ENCODE results near the gene SLC35F1.

DNA sequence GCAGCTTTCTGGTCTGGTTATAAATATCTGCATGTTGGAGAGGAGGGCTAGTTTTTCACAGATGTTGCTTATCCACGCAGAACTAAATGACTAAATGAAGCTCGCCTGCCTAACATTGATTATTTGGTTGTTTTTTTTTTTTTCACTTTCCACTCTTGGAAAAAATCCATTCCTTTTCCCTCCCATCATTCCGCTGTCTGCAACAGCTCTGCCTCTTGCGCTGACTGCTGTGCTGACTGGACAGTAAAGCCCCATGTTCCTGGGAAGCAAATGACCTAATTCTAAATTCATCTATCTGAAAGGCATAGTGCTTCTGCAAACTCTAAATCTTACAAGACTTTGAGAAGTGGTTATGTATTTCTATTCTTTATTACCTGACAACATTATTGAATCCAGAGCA is 385.5 kb downstream of the SLC35F1 start:
- TF ChIP-seq POLR2A (IDR thresholded peaks at IDR 0.05), result no peak
- TF ChIP-seq, protein P1, sequence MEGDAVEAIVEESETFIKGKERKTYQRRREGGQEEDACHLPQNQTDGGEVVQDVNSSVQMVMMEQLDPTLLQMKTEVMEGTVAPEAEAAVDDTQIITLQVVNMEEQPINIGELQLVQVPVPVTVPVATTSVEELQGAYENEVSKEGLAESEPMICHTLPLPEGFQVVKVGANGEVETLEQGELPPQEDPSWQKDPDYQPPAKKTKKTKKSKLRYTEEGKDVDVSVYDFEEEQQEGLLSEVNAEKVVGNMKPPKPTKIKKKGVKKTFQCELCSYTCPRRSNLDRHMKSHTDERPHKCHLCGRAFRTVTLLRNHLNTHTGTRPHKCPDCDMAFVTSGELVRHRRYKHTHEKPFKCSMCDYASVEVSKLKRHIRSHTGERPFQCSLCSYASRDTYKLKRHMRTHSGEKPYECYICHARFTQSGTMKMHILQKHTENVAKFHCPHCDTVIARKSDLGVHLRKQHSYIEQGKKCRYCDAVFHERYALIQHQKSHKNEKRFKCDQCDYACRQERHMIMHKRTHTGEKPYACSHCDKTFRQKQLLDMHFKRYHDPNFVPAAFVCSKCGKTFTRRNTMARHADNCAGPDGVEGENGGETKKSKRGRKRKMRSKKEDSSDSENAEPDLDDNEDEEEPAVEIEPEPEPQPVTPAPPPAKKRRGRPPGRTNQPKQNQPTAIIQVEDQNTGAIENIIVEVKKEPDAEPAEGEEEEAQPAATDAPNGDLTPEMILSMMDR (IDR thresholded peaks at IDR 0.05), result no peak

All from testis (tissue), 2 donors.